PC-9 (cell line): ENCODE data around the gene TMPRSS5.

Source experiments
- CTCF ChIP-seq: fragments of 200-600 bp; sonication (generic); conservative IDR thresholded peaks from 2 replicates; pipeline ENCODE4 v1.6.1; 2017; ENCODE audit warnings: mixed run types, antibody characterized with exemption, mild to moderate bottlenecking, moderate library complexity
- EZH2 ChIP-seq: fragments of 200-600 bp; sonication (generic); IDR thresholded peaks from 2 replicates; pipeline ENCODE4 v1.8.0; 2017; ENCODE audit warnings: antibody characterized with exemption, low read depth

DNA sequence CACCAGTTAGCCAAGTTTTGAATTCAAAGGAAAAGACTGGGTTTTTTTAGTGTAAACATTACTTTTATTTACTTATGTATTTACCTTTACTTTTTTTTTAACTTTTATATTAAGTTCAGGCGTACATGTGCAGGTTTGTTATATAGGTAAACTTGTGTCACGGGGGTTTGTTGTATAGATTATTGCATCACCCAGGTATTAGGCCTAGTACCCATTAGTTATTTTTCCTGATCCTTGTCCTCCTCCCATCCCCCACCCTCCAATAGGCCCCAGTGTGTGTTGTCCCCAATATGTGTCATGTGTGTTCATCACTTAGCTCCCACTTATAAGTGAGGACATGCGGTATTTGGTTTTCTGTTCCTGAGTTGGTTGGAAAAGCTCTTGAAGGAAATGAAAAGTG lies 46.8 kb upstream of the TMPRSS5 start:
- TF ChIP-seq CTCF: no peak
- TF ChIP-seq EZH2: no peak
